Endothelial cell of umbilical vein (primary cell): Measurements from ENCODE around the gene KRTAP10-9.
"Not testable (repeated sequence)": the region's sequence is repeated elsewhere in the genome, so short reads cannot be mapped to it uniquely, and the experiment has no call there.

Experiments used
- CTCF ChIP-seq, 2 donors: IDR thresholded peaks; 1 replicate in 1 of 2; 2 replicates in 1 of 2; pipeline ENCODE4 v1.5.1; 2011; ENCODE audit warnings: low read length in 2 of 2, mild to moderate bottlenecking in 2 of 2, moderate library complexity in 2 of 2, control low read depth in 1 of 2, inconsistent platforms in 1 of 2, low read depth in 1 of 2; ENCODE audit not compliant: insufficient read depth in 1 of 2; ENCODE audit errors: extremely low read depth in 1 of 2
- EZH2 ChIP-seq: IDR thresholded peaks from 2 replicates; pipeline ENCODE4 v1.6.1; 2012; ENCODE audit warnings: borderline replicate concordance, low read depth, mild to moderate bottlenecking, moderate library complexity, low read length, inconsistent platforms; ENCODE audit not compliant: severe bottlenecking
- FOS ChIP-seq: IDR thresholded peaks from 2 replicates; pipeline ENCODE4 v1.6.1; 2011; ENCODE audit warnings: mild to moderate bottlenecking, low read length, moderate library complexity, borderline replicate concordance; ENCODE audit not compliant: insufficient read depth
- GATA2 ChIP-seq: IDR thresholded peaks from 2 replicates; pipeline ENCODE4 v1.7.0; 2011; ENCODE audit warnings: low read depth, mild to moderate bottlenecking, moderate library complexity, mixed read lengths, low read length; ENCODE audit not compliant: insufficient read length, insufficient read depth
- JUN ChIP-seq: IDR thresholded peaks from 2 replicates; pipeline ENCODE4 v1.6.1; 2011; ENCODE audit warnings: borderline replicate concordance, low read depth; ENCODE audit not compliant: insufficient read length, insufficient read depth
- MAX ChIP-seq: IDR thresholded peaks from 2 replicates; pipeline ENCODE4 v1.6.1; 2011; ENCODE audit not compliant: insufficient read depth, insufficient read length
- MYC ChIP-seq: IDR thresholded peaks from one replicate; pipeline ENCODE4 v1.6.1; 2011; ENCODE audit warnings: mild to moderate bottlenecking, low read depth, low read length
- POLR2A ChIP-seq: IDR thresholded peaks from 2 replicates; pipeline ENCODE4 v1.6.1; 2012; ENCODE audit warnings: low read depth, mild to moderate bottlenecking, control low read depth, low read length
- POLR2AphosphoS5 ChIP-seq: IDR thresholded peaks from 2 replicates; pipeline ENCODE4 v1.6.1; 2012; ENCODE audit warnings: low read depth, mild to moderate bottlenecking, control low read depth, low read length, moderate library complexity; ENCODE audit not compliant: insufficient read depth

- TF ChIP-seq CTCF (IDR thresholded peaks at IDR 0.05; ENCODE audit: extremely low read depth in 1 of 2, insufficient read depth in 1 of 2, low read depth in 1 of 2, low read length in 2 of 2); MAX; JUN; POLR2AphosphoS5; EZH2; POLR2A; MYC; GATA2; FOS: not testable (repeated sequence)
These were observed 35.7 kb upstream of the KRTAP10-9 start for GRCh38 chr21:44590897-44591800.
